ENCODE measurements around the gene DKK3.
A peak's percentile ranks its signal among the peaks of the same experiment; 100 is the strongest.

Gene DKK3

DNA sequence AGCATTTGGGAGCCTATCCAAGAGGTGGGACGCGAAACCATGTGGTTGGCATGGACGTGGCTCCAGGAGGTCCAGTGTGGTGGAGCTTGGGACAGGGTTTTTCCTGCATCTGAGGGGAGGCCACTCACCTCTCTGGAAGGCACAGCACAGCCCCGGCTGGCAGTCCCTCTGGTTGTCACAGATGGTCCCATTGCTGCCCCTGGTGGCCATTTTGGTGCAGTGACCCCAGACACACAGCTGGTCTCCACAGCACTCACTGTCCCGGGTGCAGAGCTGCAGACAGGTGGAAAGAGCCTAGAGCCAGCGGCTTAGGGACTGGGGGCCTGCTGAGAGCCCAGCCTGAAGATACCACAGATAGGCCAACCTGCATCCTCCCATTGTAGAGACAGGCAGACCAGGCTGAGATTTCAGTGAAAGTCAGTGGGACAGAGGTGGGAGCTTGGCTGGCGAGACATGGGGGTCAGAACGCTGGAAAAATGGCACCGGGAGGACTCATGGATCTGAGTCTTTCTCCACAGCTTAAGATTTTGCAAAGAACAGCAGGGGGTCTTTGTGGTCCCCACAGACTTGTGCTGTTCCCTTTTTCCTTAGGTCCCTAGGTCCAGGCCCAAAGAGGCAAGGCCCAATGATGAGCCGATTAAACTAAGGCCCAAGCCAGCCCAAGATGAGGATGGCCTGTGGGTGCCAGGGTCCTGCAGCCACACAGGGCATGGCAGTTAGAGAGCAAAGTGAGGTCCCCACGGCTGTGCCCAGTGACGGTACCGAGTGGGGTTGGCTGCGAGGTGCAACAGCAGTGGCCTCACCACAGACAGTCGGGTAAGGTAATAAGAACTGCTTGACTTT lies 41.4 kb downstream of the DKK3 start:
- peak; percentile 58 for DNase-seq (ENCODE audit: low read depth)

DNA sequence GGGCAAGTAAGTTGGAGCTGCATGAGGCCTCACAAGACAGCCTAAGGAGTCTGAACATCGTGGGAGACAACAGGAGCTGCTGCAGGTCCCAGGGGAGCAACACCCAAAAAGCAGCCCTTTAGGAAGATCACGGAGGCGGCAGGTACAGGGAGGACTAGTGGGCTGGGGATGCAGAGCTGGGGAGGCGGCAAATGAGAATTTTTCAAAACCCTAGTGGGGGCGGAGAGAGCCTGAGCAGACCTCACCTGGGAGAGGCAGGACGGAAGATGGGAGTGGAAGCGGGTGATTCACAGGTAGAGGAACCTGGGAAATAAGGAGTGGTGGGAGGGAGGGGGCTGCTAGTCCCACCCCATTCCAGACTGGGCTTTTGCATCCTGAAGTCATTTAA lies 42.1 kb downstream of the DKK3 start:
- DNase-seq (ENCODE audit: low read depth), result no peak

DNA sequence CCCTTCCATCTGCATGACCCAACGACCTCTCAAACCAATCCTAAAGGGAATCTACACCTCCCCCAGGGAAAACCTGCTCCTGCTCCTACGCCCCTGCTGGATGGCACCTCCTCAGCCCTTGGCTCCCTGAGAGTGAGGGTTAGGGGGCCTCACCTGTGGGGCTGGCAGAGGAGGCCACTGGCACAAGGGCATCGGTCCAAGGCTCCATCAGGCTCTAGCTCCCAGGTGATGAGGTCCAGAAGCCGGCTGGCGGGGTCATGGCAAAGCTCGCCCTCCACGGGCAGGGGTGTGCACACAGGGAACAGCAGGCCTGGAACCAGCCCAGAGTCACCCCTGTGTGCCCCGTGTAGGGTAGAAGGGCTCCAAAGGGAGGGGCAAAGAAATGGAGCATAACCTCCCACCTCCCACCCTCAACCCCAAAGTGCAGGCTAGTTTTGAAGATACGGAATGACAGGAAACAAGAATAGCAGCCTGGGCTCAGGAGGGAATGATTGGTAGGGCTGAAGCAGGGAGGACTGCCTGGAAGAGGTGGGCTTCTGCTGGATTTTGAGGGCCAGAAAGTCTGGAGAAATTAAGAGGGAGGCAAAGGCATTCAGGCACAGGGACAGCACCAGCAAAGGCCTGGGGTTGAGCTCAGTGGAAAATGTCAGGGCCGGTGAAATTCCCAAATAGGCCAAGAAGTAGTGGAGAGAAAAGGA lies 42.6 kb downstream of the DKK3 start:
- no peak for DNase-seq (ENCODE audit: low read depth)

DNA sequence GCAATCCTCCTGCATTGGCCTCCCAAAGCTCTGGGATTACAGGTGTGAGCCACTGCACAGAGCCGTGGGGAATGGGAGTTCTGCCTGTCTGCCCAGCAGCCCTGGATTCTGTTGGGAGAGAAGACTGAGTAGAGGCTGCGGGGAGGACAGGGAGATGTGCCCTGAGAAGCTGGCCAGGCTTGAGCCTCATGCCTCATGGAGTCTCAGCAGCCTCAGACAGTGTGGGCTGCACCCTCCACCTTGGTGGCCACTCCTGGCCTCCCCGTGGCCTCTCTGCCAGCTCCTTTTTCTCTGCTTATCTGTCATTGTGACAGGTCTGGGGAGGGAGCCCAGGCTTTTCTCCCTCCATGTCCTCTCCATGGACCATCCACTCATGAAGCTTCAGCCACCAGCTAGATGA lies 43.2 kb downstream of the DKK3 start:
- no peak for DNase-seq (ENCODE audit: low read depth)

DNA sequence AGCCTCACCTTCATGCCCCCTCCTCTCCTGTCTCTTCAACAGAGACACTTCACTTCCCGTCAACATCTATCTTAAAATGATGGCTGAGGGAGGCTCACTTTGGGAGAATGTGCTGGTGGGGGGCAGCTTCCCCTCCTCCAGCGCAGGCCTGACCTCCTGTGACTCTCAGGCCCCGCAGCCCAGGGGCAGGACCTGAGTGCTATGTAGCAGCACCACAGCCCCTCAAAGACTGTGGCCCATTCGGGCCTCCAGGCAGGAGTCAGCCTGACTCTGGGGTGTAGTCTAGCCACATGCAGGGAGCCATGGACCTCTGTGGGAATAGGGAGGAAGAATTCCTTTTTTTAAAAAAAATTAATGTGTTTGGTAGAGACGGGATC lies 43.7 kb downstream of the DKK3 start:
- DNase-seq (ENCODE audit: low read depth), result no peak

DNA sequence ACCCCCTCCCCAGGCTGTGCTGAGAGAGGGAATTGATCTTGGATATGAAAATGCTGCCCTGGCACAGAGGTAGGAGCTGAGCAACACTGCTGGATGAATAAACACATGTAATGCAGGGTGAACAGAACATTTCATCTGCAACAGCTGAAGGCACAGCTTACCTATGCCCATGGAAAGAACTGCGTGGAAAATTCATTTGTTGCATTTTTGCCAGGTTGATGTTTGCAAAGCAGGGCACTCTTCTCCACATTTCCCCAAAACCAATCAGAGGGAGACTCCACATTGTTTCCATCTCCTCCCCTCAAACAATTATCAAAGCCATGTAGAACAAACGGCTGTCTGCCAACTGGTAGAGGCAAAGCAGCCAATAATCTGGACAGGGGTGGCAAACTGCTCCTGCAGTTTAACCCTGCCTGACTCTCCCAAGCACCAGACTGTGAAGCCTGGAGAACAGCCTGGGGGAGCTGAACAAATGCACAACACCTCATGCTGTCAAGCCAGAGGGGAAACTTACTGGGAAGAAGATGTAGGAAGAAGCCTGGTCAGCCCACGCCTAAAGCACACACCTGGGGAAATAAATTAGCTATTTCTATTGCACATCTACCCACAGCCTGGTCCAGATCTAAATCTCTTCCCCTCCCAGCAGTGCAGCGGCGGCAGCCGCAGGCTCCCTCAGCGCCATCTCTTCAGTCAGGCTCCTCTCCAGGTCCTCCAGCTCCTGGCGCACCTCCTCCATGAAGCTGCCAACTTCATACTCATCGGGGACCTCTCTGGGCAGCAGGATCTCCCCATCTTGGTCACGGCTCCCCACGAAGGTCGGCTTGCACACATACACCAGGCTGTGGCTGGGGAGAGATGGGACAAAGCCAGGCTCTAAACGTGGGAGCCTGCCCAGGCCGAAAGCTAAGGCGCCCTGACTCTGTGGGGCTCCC lies 44.3 kb downstream of the DKK3 start:
- DNase-seq (ENCODE audit: low read depth), result no peak

DNA sequence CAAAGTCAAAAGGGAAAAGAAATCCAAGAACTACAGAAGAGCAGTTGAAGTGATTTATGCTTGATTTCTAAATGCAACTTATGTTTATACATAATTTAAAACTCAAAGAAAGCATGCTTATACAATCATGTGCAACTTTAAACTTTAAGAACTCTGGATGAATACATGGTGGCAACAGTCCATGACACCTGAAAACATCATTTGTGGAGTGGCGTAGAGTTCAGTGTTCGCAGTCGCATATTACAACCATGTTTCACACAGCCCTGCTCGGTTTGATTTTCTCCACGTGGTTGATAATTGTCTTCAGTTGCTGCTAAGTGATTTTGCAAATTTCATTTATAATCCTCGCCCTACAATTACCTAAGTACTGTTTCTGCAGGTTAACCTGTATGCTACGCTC lies 45.4 kb downstream of the DKK3 start:
- no peak for DNase-seq (ENCODE audit: low read depth)

DNA sequence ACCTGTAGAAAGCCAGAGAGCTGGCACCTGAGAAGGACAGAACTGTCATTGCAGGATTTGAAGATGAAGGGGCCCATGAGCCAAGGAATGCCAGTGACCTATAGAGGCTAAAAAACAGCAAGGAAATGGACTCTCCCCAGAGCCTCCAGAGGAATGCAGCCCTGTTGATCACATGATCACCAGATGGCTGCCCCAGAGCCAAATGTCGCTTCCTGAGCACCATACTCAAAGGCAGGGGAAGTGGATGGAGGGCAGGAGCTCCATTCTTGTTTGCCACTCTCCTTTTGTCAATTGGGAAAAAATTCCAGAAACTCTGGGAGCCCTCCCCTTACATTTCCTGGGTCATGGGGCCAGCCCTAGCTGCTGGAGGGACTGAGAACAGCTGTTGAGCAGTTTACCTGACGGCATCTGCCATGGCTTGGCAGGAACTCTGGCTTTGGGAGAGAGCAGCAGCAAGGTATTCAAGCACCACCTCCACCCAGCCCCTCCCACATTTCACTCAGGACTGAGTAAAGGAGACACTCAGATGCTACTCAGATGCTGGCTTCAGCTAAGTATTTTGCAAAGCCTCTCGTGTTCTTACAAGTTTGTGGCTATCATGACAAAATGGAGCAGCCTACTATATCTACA lies 46.9 kb downstream of the DKK3 start:
- DNase-seq (ENCODE audit: low read depth), result no peak

DNA sequence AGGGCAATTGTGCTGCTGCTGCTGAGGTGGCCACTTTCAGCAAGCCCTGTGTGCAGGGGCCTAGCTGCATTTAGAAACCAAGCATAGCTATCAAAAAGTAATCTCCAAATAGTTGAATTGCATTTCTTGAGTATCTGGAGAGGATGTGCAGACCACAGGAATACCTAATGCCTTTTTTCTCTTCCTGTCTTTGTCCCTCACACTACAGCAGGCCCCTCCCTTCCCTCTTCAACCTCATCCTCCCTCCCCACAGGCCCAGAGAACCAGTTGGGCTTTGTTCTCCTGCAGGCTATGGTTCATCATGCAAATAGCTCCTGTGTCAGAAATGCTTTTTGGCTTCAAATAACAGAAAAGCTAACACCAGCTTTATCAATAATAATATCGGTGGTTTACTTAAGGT lies 47.7 kb downstream of the DKK3 start:
- DNase-seq (ENCODE audit: low read depth), result no peak

DNA sequence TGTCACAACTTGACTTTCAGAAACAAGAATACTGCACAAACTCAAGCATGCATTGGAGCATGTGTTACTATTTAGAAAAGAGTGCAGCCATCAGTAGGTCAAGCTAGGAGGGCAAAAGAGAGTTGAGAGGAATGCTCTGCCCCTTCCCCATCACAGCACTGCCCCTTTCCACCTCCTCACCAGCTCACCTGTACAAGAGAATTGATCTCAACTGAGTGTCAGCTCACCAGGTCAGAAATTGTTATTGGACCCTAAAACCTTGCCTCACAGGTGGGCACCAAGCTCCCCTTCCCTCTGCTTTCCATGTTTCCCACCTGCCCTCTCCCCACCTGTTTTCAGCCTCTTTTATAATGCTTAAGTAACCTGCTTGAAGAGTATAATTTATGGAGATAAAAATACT lies 48.8 kb downstream of the DKK3 start:
- no peak for DNase-seq (ENCODE audit: low read depth)

DNA sequence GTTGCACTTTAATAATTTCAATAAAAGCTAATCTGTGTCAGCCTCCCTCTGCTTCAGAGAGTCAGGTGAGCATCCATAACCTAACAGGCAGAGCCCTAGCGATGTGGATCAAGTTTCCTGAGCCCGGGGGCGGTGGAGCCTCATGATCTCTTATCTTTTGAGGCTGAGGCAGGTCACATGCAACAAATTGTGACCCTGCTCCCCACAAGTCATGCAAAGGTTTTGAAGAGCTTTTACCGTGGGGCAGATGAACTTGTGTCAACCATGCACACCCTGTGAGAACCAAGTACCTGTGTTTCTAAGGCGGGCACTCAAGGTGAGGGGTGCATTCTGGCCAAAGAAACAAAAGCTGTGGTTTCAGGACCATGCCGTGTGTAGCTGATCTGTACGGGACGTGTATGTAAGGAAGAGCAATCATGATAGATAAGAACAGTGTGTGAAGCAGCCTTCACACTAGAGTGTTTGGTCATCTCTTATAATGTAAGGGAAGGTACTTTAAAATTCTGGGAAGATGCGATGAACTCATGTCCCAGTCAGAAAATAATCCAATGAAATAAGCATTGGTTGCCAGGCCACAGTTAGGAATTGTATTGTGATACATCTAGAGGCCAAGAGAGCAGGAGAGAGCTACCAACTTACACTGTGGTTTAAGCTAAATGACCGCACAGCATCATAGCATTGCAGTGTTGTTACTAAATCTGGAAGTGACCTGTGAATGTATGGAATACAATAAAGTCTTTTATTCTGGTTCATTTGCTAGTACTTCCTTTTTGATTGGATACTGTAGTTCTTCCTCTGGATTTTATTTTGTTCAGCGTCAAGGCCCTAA lies 49.8 kb downstream of the DKK3 start:
- no peak for DNase-seq (ENCODE audit: low read depth)

DNA sequence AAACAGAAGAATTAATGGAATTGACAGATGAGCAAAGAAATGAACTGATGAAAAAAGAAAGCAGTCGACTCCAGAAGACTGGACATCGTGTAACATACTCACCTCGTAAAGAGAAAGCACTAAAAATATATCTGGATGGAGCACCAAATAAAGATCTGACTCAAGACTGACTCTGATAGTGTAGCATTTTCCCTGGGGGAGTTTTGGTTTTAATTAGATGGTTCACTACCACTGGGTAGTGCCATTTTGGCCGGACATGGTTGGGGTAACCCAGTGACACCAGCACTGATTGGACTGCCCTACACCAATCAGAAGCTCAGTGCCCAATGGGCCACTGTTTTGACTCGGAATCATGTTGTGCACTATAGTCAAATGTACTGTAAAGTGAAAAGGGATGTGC lies 52.4 kb downstream of the DKK3 start:
- no peak for DNase-seq (ENCODE audit: low read depth)

DNA sequence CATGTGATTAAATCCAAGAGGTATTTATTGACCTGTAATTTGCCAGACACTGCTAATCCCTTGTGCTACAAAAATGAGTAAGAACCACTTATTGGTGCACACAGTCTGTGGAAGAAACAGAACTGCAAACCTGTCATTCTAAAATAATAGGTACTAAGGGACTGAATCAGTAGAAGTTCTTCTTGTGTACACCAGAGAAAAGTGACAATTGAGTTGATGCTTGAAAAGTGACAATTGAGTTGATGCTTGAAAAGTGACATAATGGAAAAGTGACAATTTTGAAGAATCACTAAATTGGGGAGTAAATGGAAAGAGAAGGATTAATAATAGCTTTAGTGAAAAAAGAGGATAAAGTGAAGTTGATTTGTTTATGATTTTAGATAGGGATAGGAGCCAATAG lies 56.4 kb downstream of the DKK3 start:
- no peak for DNase-seq (ENCODE audit: low read depth)

DNA sequence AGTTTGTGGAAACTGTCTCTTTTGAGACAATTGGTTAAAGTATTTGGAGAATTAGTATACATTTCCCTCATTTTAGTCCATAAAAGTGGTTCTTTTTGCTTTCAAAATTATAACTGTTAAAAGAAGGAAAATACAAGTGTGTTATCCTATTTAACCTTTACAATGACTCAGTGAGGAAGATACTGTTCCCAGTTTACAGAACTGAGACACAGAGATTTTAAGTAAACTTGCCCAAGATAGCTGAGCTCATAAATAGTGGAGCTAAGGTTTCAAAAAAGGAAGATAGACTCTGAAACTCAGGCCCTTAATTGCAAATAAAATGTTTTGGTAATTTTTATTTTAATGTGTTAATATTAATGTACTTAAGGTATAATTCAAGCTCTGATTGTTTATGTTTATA lies 58.9 kb downstream of the DKK3 start:
- DNase-seq (ENCODE audit: low read depth), result no peak

DNA sequence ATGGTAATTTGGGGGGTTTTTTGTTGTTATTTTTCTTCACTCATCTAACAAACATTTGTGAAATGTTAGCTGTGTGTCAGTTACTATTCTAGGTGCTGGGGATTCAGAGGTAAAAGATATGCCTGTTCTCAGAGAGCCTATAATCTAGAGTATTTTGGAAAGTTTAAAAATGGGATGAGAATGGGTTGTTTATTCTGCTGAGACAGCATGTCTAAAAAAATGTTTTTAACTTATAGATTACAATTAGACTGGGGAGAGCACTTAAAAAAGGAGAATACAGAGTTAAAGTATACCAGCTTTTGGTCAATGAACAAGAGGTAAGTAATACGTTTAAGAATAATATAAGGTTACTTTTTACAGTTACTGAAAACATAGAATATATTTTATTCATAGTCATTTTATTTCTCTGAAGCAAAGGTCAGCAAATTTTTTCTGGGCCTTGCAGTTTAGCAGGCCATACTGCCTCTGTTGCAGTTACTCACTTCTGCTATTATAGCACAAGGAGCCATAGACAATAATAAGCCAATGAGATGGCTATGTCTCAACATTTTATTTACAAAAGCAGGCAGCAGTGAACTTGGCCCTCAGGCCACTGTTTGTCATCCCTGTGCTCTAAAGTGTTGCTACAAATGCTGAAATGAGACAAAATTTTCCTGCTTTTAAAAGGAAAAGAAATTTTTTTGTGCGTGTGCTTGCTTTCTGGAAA lies 60.0 kb downstream of the DKK3 start:
- no peak for DNase-seq (ENCODE audit: low read depth)

DNA sequence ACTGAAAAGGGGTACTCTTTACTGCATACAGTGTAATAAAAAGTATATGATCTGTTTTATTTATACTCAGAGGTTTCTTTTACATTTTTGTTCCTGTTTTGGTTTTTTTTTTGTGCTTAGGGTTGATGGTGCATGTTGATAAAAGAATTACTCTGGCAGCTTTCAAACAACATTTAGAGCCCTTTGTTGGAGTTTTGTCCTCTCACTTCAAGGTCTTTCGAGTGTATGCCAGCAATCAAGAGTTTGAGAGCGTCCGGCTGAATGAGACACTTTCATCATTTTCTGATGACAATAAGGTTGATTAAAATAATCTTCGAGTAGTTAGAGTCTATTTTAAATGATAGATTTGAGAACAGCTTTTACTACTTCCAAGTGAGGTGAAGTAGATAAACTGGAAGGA lies 60.6 kb downstream of the DKK3 start:
- no peak for DNase-seq (ENCODE audit: low read depth)

DNA sequence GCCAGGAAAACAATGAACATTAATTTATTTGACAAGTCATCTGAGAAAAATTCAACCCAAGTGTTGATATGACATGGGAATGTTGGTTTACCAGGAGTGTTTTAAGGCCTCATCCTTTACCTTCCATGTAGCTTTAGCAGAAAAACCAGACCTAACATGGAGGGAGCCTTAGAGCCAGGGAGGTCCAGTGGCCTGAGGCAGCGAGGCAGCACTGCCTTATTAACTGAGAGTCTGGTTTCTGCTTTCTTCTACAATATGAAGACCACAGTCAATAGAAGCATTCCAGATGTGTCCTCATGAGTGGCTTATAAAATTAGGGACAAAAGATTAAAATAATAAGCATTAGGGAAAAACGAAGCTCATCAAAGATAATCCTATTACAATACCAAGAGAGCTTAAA lies 61.5 kb downstream of the DKK3 start:
- DNase-seq (ENCODE audit: low read depth), result no peak

DNA sequence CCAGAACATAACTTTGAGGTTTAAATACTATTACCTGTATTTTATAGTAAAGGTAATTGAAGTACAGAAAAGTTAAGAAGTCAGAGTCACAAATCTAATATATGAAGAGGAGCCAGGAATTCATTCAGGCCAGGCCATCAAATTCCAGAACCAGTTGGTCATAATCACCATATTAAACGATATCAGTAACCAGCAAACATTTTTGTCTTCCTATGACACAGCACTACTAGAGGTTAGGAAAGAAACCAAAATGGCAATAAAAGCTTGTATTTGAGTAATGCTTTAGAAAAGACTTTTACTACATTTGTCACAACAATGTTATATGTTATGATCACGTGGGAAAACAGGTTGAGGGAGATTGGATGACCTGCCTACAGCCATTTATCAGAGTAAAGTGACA lies 62.2 kb downstream of the DKK3 start:
- no peak for DNase-seq (ENCODE audit: low read depth)

DNA sequence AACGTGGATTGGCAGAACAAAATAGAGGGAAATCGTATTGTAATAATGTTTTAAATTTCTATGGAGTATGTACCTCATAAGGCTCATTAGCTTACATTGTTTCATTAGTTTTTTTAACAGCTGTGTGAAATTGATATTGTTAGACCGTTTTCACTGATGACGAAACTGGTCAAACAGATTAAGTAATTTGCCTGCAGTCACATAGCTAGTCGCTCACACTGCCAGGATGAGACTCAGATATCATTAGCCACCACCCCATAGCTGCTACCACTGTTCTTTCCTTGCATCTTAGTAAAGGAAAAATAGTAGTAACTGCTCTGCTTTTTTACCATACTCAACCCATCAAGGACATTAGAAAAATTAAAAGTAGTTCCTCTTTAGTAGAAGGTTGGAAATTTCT lies 64.0 kb downstream of the DKK3 start:
- DNase-seq (ENCODE audit: low read depth), result no peak

DNA sequence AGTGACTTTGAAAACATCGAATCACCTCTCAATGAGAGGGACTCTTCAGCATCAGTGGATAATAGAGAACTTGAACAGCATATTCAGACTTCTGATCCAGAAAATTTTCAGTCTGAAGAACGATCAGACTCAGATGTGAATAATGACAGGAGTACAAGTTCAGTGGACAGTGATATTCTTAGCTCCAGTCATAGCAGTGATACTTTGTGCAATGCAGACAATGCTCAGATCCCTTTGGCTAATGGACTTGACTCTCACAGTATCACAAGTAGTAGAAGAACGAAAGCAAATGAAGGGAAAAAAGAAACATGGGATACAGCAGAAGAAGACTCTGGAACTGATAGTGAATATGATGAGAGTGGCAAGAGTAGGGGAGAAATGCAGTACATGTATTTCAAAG lies 65.8 kb downstream of the DKK3 start:
- DNase-seq (ENCODE audit: low read depth), result no peak

DNA sequence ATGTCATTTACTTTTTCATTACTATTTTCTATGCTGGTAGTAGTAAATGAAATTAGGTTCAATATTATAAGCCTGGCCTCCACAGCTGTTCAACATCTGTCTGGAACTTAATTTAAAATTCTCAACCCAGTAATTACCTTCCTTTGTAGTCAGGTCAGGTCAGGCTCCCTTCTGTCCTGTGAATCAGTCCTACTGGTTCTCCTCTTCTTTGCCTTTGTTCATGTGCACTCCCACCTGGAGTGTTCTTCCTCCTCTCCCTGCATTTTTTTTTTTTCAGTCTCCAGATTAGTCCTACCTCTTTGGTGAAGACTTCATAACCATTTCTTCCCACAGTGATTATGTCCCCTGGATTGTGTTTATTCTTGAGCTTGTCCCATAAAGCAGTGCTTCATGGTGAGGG lies 67.9 kb downstream of the DKK3 start:
- DNase-seq (ENCODE audit: low read depth), result no peak
